Ovary (tissue), 9 donors: ENCODE measurements around the gene SCGB3A2. TPM values are rescaled to one million over a fixed set of nuclear protein-coding genes. Genes with fewer than 3 reads are reported as not detected.

Experiments
- DNase-seq, 5 donors: peaks; one replicate each; pipeline ENCODE4 v3.0.0-alpha.2; 2019 to 2020
- H3K27ac ChIP-seq, 2 donors: fragments of 200-600 bp; one replicate each; pipeline versions ENCODE4 v1.5.1 to v1.8.0; 2019 to 2022
- H3K27me3 ChIP-seq: fragments of 200-600 bp; one replicate; pipeline ENCODE4 v1.8.0; 2022
- H3K36me3 ChIP-seq: fragments of 200-600 bp; sonication (generic); one replicate; pipeline ENCODE4 v1.5.1; 2019
- H3K4me1 ChIP-seq: one replicate; pipeline ENCODE4 v1.8.1; 2013; ENCODE audit warnings: mild to moderate bottlenecking, moderate library complexity; ENCODE audit not compliant: insufficient read depth
- H3K4me3 ChIP-seq: fragments of 200-600 bp; sonication (generic); one replicate; pipeline ENCODE4 v1.5.1; 2017
- H3K9me3 ChIP-seq, 2 donors: fragments of 200-600 bp in 1 of 2; sonication (generic) in 1 of 2; one replicate each; pipeline versions ENCODE4 v1.5.1 to v1.8.1; 2013 to 2019; ENCODE audit warnings: mild to moderate bottlenecking in 1 of 2, moderate library complexity in 1 of 2
- CTCF ChIP-seq, 3 donors: fragments of 450-650 bp in 2 of 3; fragments of 200-600 bp in 1 of 3; IDR thresholded peaks; one replicate each; pipeline versions ENCODE4 v1.5.1 to v1.8.0; 2016 to 2022; ENCODE audit warnings: antibody characterized with exemption in 3 of 3, mild to moderate bottlenecking in 1 of 3
- EP300 ChIP-seq: sonication (generic); formaldehyde crosslinking; IDR thresholded peaks from one replicate; pipeline ENCODE4 v1.6.1; 2017; ENCODE audit warnings: antibody characterized with exemption
- POLR2A ChIP-seq: fragments of 450-650 bp; IDR thresholded peaks from one replicate; pipeline ENCODE4 v1.6.1; 2017; ENCODE audit warnings: antibody characterized with exemption, mild to moderate bottlenecking, moderate library complexity
- WGBS, 3 donors: extraction: QIAGEN DNeasy Blood & Tissue Kit in 1 of 3; methylation state at CpG; one replicate each; pipeline versions ENCODE4 v1.1.5 to v1.1.7; 2013 to 2017; 5-methylcytosine and 5-hydroxymethylcytosine counted together
- intact Hi-C, 4 donors: fragments of 100-400 bp; cut with DNase I; formaldehyde crosslinking; loops; one replicate each; pipeline versions ENCODE4 v1.11.0 to v1.15.1; 2022 to 2023
- polyA plus RNA-seq, 2 donors: library from polyadenylated mRNA; stranded (reverse); fragments of 200-250 nt in 1 of 2; fragments of 350-450 nt in 1 of 2; fragmentation: Illumina TruSeq in 1 of 2; extraction: RNeasy Lipid Tissue Mini Kit (QIAGEN cat#74804) in 1 of 2; gene quantifications; one replicate each; pipeline ENCODE4 v1.2.3, GENCODE V29; 2013 to 2014
- total RNA-seq, 7 donors: library from RNA; depleted of rRNA in 2 of 7; stranded (reverse); fragments of >200 nt in 2 of 7; fragmentation: NEBNext Ultra II Directional in 3 of 7; extraction: Animal tissue kit (Norgen Biotek cat#: 25700) in 3 of 7; gene quantifications; one replicate each; pipeline versions ENCODE4 v1.1.0 to v1.2.4, GENCODE V29; 2016 to 2023
- donor health status: DM: no; HTN: no; CAD: no; lungs with moderate emphysema.
- donor health status: DM: no; HTN: no; CAD: no.
- donor health status: Bipolar disorder and iron deficiency.
- donor health status: DM: yes; HTN: yes; CAD: no.
- donor health status: DM: no; HTN: no; CAD: no.
- donor health status: DM: yes; HTN: yes; CAD: no.

Gene SCGB3A2
- total and polyA plus RNA-seq, 9 donors: 0.36 to 0.79 (median 0.47) TPM; not detected in 6

GRCh38 chr5:147892696-147893296, 14.3 kb downstream of the SCGB3A2 start:
- no peak overlapping the region for H3K4me3 ChIP-seq
- no peaks in the 10 kb centered on the region for H3K4me1 ChIP-seq
- H3K9me3 ChIP-seq: no peaks in the 10 kb centered on the region
- DNase-seq: no peak
- H3K27me3 ChIP-seq: no peaks in the 10 kb centered on the region
- H3K36me3 ChIP-seq: no peaks in the 10 kb centered on the region
- no peak for TF ChIP-seq EP300
- H3K27ac ChIP-seq: no peak overlapping the region
- WGBS, 3 donors: 34 to 41% (median 36%) methylated on average over 3 of the region's 3 CpGs
- intact Hi-C loops: no loop called here

- no peaks in the 10 kb centered on the region for H3K4me1 ChIP-seq
- WGBS, 3 donors: 18 to 51% (median 25%) methylated on average over 2 of the region's 2 CpGs
- no peak overlapping the region for H3K27ac ChIP-seq
- H3K9me3 ChIP-seq: no peaks in the 10 kb centered on the region
- H3K36me3 ChIP-seq: no peaks in the 10 kb centered on the region
- intact Hi-C loops: no loop called here
- H3K27me3 ChIP-seq: no peaks in the 10 kb centered on the region
- no peak for DNase-seq
- H3K4me3 ChIP-seq: no peak overlapping the region
- no peak for TF ChIP-seq EP300
- TF ChIP-seq POLR2A: no peak
- no peak for TF ChIP-seq CTCF (IDR thresholded peaks at IDR 0.05)
Observed at GRCh38 chr5:147893820-147894219, 15.3 kb downstream of the SCGB3A2 start.

- WGBS, 3 donors: 69 to 79% (median 77%) methylated on average over 1 of the region's 1 CpG
Observed at GRCh38 chr5:147895864-147896263, 17.4 kb downstream of the SCGB3A2 start.

DNA sequence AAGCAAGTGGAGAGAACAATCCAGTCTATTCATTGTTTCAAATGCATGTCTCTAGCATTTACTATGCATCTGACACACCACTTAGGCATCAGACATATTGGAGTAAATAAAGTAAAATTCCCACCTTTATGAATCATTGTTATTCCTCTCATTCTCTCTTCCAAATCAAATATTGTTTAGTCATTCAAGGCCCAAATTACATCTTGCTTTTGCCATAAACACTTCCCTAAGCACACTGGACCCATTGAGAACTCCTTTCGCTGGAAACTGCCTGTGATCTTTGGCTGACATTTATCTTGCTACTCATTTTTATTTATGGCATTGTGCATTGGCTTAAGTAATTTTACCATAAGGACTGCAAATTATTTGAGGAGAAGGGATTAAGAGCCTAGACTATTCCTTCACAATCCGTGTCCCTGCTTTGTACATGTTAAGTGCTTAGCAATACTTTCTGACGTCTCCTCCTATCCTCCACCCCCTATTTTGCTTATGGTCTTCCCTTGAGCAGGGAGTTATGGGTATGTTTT, 20.4 kb downstream of the SCGB3A2 start:
- DNase-seq: no peak
- Histone ChIP-seq H3K36me3 (no peaks in the 10 kb centered on the region), H3K4me3 (no peak overlapping the region), H3K27me3 (no peaks in the 10 kb centered on the region), H3K27ac (no peak overlapping the region), H3K9me3 (no peaks in the 10 kb centered on the region), H3K4me1 (no peaks in the 10 kb centered on the region)
- TF ChIP-seq CTCF (IDR thresholded peaks at IDR 0.05) (no peak), EP300 (no peak), POLR2A (no peak)
- 75 to 85% (median 79%) methylated on average over 3 of the region's 3 CpGs for WGBS, 3 donors
- intact Hi-C loops: no loop called here

More at GRCh38 chr5:147895864-147896263, 17.4 kb downstream of the SCGB3A2 start:
- intact Hi-C loops: no loop called here
- no peaks in the 10 kb centered on the region for H3K36me3 ChIP-seq
- no peak overlapping the region for H3K27ac ChIP-seq
- H3K4me3 ChIP-seq: no peak overlapping the region
- no peaks in the 10 kb centered on the region for H3K4me1 ChIP-seq
- H3K9me3 ChIP-seq: no peaks in the 10 kb centered on the region
- DNase-seq: no peak
- no peaks in the 10 kb centered on the region for H3K27me3 ChIP-seq
- TF ChIP-seq CTCF (IDR thresholded peaks at IDR 0.05): no peak
- TF ChIP-seq POLR2A: no peak
- no peak for TF ChIP-seq EP300

DNA sequence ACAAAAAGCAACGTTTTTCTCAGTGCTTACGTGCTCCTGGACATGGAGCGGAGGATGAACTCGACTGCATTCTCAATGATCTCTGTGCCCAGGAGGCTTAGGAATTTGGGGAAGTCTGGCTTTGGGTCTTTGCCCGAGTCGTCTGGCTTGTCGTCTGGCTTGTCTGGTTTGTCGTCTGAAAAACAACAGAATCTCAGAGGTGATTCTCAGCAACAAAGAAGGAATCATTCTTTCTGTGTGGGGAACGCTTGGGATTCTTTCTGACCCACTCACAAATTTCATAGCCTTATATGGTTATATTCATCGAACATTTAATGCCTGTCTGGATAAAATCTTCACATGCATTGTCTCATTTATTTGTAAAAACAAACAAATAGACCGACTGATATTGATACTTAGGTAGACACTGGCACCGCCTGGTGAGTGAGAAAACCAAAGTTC, 23.1 kb downstream of the SCGB3A2 start:
- intact Hi-C loops: no loop called here
- DNase-seq: no peak
- H3K27me3 ChIP-seq: no peaks in the 10 kb centered on the region
- H3K36me3 ChIP-seq: no peaks in the 10 kb centered on the region
- TF ChIP-seq POLR2A (no peak), EP300 (no peak), CTCF (IDR thresholded peaks at IDR 0.05) (no peak)
- 56 to 66% (median 57%) methylated on average over 12 of the region's 12 CpGs for WGBS, 3 donors
- no peaks in the 10 kb centered on the region for H3K4me1 ChIP-seq
- no peaks in the 10 kb centered on the region for H3K9me3 ChIP-seq
- H3K4me3 ChIP-seq: no peak overlapping the region
- no peak overlapping the region for H3K27ac ChIP-seq
